T47D (cell line): ENCODE data around the gene MISP.
"Not testable (repeated sequence)": the region's sequence is repeated elsewhere in the genome, so short reads cannot be mapped to it uniquely, and the experiment has no call there.

Experiments
- DNase-seq, 2 experiments: peaks; one replicate each; pipeline versions ENCODE4 v3.0.0 to v3.0.0-alpha.2; 2011 to 2012; ENCODE audit warnings: low read depth in 1 of 2, low spot score in 1 of 2
- JUND ChIP-seq: IDR thresholded peaks from 2 replicates; pipeline ENCODE4 v1.6.1; 2012; ENCODE audit warnings: low read depth
- in situ Hi-C: cut with HindIII; loops from 2 replicates; pipeline ENCODE4 v1.10.0; 2016; ENCODE audit warnings: low sequenced_read_pairs, low pct_unique_long_range_greater_than_20kb

The MISP gene

DNA sequence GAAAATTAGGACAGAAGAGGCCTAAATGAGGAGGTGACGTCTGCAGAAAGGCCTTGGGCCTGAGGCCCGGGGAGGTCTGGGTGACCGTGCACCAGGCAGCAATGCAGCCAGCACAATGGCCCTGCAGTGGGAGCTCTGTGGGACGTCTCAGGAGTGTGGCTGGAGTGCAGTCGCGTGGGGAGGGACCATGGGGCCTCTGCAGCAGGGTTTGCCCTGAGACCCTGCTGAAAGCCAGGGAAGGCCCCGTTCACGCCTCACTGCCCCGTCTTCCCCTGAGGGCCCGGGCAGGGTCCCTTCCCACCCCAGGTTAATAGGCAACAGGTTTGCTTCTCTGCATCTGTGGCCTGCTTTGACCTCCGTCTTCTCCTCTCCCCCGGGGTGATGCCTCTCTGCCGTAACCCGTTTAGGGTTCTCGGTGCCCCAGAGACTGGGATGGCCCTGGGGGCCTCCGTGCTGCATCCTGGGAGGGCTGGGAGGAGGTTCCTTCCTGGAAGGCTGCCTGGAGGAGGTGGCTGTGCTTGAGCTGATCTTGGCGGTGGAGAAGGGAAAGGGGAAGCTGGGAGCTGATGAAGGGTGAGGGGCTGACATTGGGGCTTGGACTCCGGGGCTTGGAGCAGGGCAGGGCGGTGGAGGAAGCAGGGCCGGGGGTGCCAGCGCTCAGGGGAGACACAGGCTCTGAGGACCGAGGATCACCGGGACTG is 32.5 kb upstream of the MISP start:
- DNase-seq, result no peak
- in situ Hi-C loops, result no loop called here
- TF ChIP-seq JUND, result no peak

DNA sequence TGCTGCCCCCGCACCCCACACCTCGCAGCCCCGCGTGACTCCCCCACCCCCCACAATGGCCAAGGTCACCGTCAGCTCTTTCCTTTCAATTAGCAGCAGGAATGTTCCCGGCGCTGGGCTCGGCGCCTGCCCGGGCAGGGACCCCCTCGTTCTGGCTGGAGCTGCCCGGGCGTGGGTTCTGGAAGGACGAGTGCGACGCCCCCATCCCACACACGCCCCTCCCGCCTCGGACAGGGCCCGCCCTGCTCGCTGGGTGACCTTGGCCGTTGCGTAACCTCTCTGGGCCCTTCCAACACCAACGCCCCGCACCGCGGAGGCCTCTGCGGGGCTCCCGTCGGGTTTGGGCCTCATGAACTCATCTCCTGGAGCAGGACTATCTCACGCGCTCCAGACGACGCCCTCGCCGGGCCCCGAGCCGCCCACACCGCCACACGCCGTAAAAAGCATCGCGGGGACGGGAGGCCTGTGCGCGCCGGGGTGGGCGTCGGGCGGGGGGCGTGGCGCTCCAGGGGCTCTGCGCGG is 31.9 kb upstream of the MISP start:
- DNase-seq, result no peak
- in situ Hi-C loops, result no loop called here
- no peak for TF ChIP-seq JUND

DNA sequence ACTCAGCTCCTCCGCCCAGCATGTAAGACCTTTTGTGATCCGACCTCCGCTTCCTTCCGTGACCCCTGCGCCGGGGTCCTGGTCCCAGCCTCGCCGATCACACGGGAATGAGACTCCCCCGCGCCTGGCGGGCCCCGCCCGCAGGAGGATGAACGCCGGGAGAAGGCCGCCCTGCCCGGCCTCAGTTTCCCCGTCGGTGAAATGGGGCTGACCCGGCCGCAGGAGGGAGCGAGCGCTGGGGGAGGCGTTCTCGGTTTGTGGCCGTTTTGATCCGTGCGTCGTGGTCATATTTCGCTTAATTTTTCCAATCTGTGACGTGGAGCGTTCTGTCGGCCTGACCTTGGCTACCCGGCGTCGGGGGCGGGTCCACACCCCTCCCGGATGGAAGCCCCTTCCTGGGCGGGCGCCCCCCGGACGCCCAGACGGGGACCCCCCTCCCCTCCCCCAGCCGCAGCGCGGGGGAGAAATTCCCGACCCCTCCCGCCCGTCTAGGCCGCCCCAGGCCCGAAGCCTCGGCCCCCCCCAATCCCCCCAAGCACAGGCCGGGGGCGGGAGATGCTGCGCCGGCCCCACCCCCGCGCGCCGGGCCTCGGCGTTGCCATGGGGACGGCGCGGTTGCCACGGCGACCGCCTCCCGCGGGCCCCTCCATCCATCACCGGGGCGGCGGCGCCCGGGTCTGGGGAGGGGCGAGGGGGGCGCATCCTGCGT is 31.1 kb upstream of the MISP start:
- in situ Hi-C loops, result no loop called here
- DNase-seq, result no peak
- no peak for TF ChIP-seq JUND

- no peak for TF ChIP-seq JUND
- in situ Hi-C loops, result no loop called here
- DNase-seq, result no peak
These were observed 30.4 kb upstream of the MISP start for GRCh38 chr19:720345-721160.

- no peak for TF ChIP-seq JUND
- DNase-seq, result no peak
- in situ Hi-C loops, result no loop called here
These were observed 28.3 kb upstream of the MISP start for GRCh38 chr19:722553-723101.

DNA sequence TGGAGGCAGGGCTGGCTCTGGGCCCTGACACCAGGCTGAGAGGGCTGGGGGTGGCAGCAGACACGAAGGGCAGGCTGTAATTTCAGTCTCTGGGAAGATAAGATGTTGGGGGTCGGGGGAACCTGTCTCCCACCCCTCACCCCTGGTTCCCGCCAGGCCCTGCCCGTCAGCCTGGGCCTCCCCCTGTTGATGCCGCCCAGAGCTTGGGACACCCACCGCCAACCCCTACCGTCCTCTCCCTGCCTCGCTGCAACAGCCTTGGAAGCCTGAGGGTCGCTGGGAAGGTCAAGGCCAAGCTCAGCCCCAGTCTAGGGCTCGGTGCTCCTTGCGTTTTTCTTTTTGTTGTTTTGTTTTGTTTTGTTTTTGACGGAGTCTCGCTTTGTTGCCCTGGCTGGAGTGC is 27.7 kb upstream of the MISP start:
- DNase-seq, result no peak
- no peak for TF ChIP-seq JUND
- in situ Hi-C loops, result no loop called here

DNA sequence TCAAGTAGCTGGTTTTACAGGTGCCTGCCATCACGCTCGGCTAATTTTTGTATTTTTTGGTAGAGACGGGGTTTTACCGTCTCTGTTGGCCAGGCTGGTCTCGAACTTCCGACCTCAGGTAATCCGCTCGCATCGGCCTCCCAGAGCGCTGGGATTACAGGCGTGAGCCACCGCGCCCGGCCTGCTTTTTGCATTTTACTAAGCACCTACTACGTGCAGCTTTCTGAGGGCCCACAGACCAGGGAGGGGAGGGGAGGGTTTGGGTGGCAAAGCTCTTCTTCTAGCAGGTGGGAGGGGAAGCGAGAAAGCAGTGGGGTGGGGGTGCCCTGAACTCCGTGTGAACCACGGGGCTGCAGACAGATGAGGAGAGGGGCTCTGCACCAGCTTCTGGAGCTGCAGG is 27.2 kb upstream of the MISP start:
- in situ Hi-C loops, result no loop called here
- no peak for TF ChIP-seq JUND

DNA sequence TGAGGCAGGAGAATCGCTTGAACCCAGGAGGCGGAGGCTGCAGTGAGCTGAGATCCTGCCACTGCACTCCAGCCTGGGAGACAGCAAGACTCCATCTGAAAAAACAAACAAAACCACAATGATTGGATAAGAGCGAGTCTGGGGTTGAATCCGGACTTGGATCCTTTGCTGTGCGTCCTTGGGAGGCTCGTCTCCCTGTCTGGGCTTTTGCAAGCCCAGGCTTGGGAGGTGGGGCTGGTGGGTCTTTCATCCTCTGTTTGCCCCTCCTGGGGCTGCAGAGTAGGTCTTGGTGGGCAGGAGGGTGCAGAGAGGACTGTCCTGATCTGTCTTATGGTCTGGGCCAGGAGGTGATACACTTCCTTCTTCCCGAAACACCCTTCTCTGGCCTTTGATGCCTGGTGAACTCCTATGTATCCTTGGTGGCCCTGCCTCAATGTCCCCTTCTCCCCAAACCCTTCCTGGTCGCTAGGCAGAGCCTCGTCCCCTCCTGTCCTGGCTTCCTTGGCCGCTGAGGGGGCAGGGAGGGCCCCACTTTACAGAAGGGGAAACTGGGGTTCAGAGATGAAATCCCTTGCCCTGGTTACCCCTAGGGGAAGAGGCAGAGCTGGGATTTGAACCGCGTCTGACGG is 25.3 kb upstream of the MISP start:
- in situ Hi-C loops, result no loop called here

More for the DNA sequence above, 27.2 kb upstream of the MISP start:
- DNase-seq, result no peak

GRCh38 chr19:726993-727956 is 23.6 kb upstream of the MISP start:
- no peak for DNase-seq
- TF ChIP-seq JUND, result no peak
- in situ Hi-C loops, result no loop called here

More for the DNA sequence above, 25.3 kb upstream of the MISP start:
- TF ChIP-seq JUND, result no peak
- no peak for DNase-seq

GRCh38 chr19:728011-728410 is 22.9 kb upstream of the MISP start:
- in situ Hi-C loops, result no loop called here
- DNase-seq, result no peak

DNA sequence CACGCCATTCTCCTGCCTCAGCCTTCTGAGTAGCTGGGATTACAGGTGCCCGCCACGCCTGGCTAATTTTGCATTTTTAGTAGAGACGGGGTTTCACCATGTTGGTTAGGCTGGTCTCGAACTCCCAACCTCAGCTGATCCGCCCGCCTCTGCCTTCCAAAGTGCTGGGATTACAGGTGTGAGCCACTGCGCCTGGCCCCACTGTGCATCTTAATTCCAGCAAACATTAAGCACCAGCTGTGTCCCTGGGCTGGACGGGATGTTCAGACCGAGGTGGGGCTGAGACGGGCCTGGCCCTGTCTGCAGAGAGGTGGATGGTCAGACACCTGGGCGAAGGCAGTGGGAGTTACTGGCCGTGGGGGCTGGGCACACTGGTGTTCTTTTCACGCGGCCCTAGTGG is 21.3 kb upstream of the MISP start:
- DNase-seq, in situ Hi-C loops: not testable (repeated sequence)

More at GRCh38 chr19:728011-728410, 22.9 kb upstream of the MISP start:
- TF ChIP-seq JUND, result no peak
